NCI-H2227 treated with DMSO at 0.1 percent for 48 hours (cell line): ENCODE data around the gene ZNHIT1.
A peak's percentile ranks its signal among the peaks of the same experiment; 100 is the strongest.
"Not testable (repeated sequence)": the region's sequence is repeated elsewhere in the genome, so short reads cannot be mapped to it uniquely, and the experiment has no call there.

ENCODE experiments used
- DNase-seq: peaks from one replicate; lab custom pipeline; 2025; lab: John Stamatoyannopoulos, UW

ZNHIT1 gene

GRCh38 chr7:101186844-101187428, 31.0 kb upstream of the ZNHIT1 start:
- DNase-seq: no peak

GRCh38 chr7:101189109-101189508, 28.9 kb upstream of the ZNHIT1 start:
- DNase-seq: no peak

- DNase-seq: no peak
Observed at GRCh38 chr7:101195884-101196283, 22.1 kb upstream of the ZNHIT1 start.

- no peak for DNase-seq
Observed at GRCh38 chr7:101197991-101198390, 20.0 kb upstream of the ZNHIT1 start.

GRCh38 chr7:101198476-101198875, 19.5 kb upstream of the ZNHIT1 start:
- no peak for DNase-seq

- DNase-seq: not testable (repeated sequence)
Observed at GRCh38 chr7:101199522-101199921, 18.4 kb upstream of the ZNHIT1 start.

GRCh38 chr7:101200504-101200861, 17.5 kb upstream of the ZNHIT1 start:
- no peak for DNase-seq

GRCh38 chr7:101200862-101201599, 16.9 kb upstream of the ZNHIT1 start, which contains the start of gene MOGAT3:
Gene MOGAT3 (minus strand): TSS chr7:101201036. CDS start chr7:101200854, 182 bp downstream.
- no peak for DNase-seq

- DNase-seq: no peak
Observed at GRCh38 chr7:101201695-101202602, 16.0 kb upstream of the ZNHIT1 start.

- no peak for DNase-seq
Observed at GRCh38 chr7:101202603-101202918, 15.4 kb upstream of the ZNHIT1 start.

GRCh38 chr7:101203740-101204738, 13.9 kb upstream of the ZNHIT1 start:
- DNase-seq: not testable (repeated sequence)

GRCh38 chr7:101205901-101206664, 11.9 kb upstream of the ZNHIT1 start:
- DNase-seq: no peak

GRCh38 chr7:101206665-101207042, 11.3 kb upstream of the ZNHIT1 start:
- DNase-seq: no peak

GRCh38 chr7:101207459-101207858, 10.5 kb upstream of the ZNHIT1 start:
- no peak for DNase-seq

- DNase-seq: no peak
Observed at GRCh38 chr7:101208794-101209193, 9.2 kb upstream of the ZNHIT1 start.

GRCh38 chr7:101210143-101210542, 7.8 kb upstream of the ZNHIT1 start:
- no peak for DNase-seq

GRCh38 chr7:101211501-101211900, 6.5 kb upstream of the ZNHIT1 start:
- no peak for DNase-seq

GRCh38 chr7:101212014-101212413, 6.0 kb upstream of the ZNHIT1 start:
- no peak for DNase-seq

- DNase-seq: no peak
Observed at GRCh38 chr7:101216001-101216859, 1.7 kb upstream of the ZNHIT1 start.

GRCh38 chr7:101216860-101217387, 1.0 kb upstream of the ZNHIT1 start:
- peak; percentile 32 for DNase-seq
